SJCRH30 (cell line): ENCODE data around the gene PCIF1. TPM values are rescaled to one million over a fixed set of nuclear protein-coding genes. Genes with fewer than 3 reads are reported as not detected.
"Not testable (repeated sequence)": the region's sequence is repeated elsewhere in the genome, so short reads cannot be mapped to it uniquely, and the experiment has no call there.

ENCODE experiments used
- DNase-seq, 2 experiments: peaks; one replicate each; pipeline ENCODE4 v3.0.0-alpha.2; 2015 to 2020
- H3K27ac ChIP-seq: fragments of 250-450 bp; sonication (Bioruptor Pico); 2 replicates; pipeline ENCODE4 v1.5.1; 2020; ENCODE audit warnings: mild to moderate bottlenecking, moderate library complexity
- H3K27me3 ChIP-seq: fragments of 250-450 bp; sonication (Bioruptor Pico); 2 replicates; pipeline ENCODE4 v1.5.1; 2020; ENCODE audit warnings: mild to moderate bottlenecking, moderate library complexity
- H3K36me3 ChIP-seq: fragments of 250-450 bp; sonication (Bioruptor Pico); 2 replicates; pipeline ENCODE4 v1.5.1; 2020; ENCODE audit warnings: mild to moderate bottlenecking, moderate library complexity
- H3K4me1 ChIP-seq: fragments of 250-450 bp; sonication (Bioruptor Pico); 2 replicates; pipeline ENCODE4 v1.5.1; 2020; ENCODE audit warnings: mild to moderate bottlenecking, moderate library complexity
- H3K4me3 ChIP-seq: fragments of 250-450 bp; sonication (Bioruptor Pico); 2 replicates; pipeline ENCODE4 v1.5.1; 2020; ENCODE audit warnings: mild to moderate bottlenecking, moderate library complexity
- H3K9me3 ChIP-seq: fragments of 250-450 bp; sonication (Bioruptor Pico); replicated peaks from 2 replicates; pipeline ENCODE4 v1.5.1; 2020; ENCODE audit warnings: mild to moderate bottlenecking, moderate library complexity
- total RNA-seq: library from RNA; depleted of rRNA; stranded (reverse); fragments of >200 nt; shearing (Covaris generic); gene quantifications from 2 replicates; pipeline ENCODE4 v1.2.3, GENCODE V29; 2014; rRNA removed

Gene PCIF1
- total RNA-seq, 1 experiment from 2014 or later = 21.7 TPM

GRCh38 chr20:45994761-45995493 lies 60.4 kb downstream of the PCIF1 start:
- H3K27ac ChIP-seq = no peak overlapping the region
- no peaks in the 10 kb centered on the region for H3K9me3 ChIP-seq
- no peaks in the 10 kb centered on the region for H3K4me1 ChIP-seq
- no peaks in the 10 kb centered on the region for H3K36me3 ChIP-seq
- peaks cover 23% of the 10 kb centered on the region for H3K27me3 ChIP-seq
- no peak overlapping the region for H3K4me3 ChIP-seq
- no peak for DNase-seq

GRCh38 chr20:45995495-45996097 lies 61.1 kb downstream of the PCIF1 start:
- DNase-seq, H3K27ac ChIP-seq, H3K36me3 ChIP-seq, H3K9me3 ChIP-seq, H3K4me3 ChIP-seq, H3K4me1 ChIP-seq: not testable (repeated sequence)
- peaks cover 28% of the 10 kb centered on the region for H3K27me3 ChIP-seq

- H3K27ac ChIP-seq = no peak overlapping the region
- H3K27me3 ChIP-seq = peaks cover 40% of the 10 kb centered on the region
- no peak for DNase-seq
- no peaks in the 10 kb centered on the region for H3K9me3 ChIP-seq
- no peaks in the 10 kb centered on the region for H3K36me3 ChIP-seq
- H3K4me1 ChIP-seq = no peaks in the 10 kb centered on the region
- no peak overlapping the region for H3K4me3 ChIP-seq
Observed at GRCh38 chr20:45997187-45997586, 62.7 kb downstream of the PCIF1 start.

Other genes with a start within 250 kb of the PCIF1 start
- not detected in 2 replicates for gene WFDC13, start 232.6 kb upstream of the PCIF1 start, total RNA-seq
- gene WFDC10B, start 229.7 kb upstream of the PCIF1 start, total RNA-seq = not detected in 2 replicates
- gene SPINT4, start 212.3 kb upstream of the PCIF1 start, total RNA-seq = not detected in 2 replicates
- 0.12 and 0.73 TPM in 2 replicates for gene WFDC3, start 142.8 kb upstream of the PCIF1 start, total RNA-seq
- gene DNTTIP1, start 142.7 kb upstream of the PCIF1 start, total RNA-seq = 54.8 and 59.1 TPM in 2 replicates
- 612 and 615 TPM in 2 replicates for gene UBE2C, start 122.0 kb upstream of the PCIF1 start, total RNA-seq
- 0.73 and 0.75 TPM in 2 replicates for gene TNNC2, start 107.4 kb upstream of the PCIF1 start, total RNA-seq
- 17.1 and 18.3 TPM in 2 replicates for gene SNX21, start 100.9 kb upstream of the PCIF1 start, total RNA-seq
- 31.0 and 41.0 TPM in 2 replicates for gene ACOT8, start 77.3 kb upstream of the PCIF1 start, total RNA-seq
- gene ZSWIM3, start 77.1 kb upstream of the PCIF1 start, total RNA-seq = 6.2 TPM in 2 replicates
- 20.5 and 23.2 TPM in 2 replicates for gene ZSWIM1, start 53.5 kb upstream of the PCIF1 start, total RNA-seq
- 2.1 and 2.8 TPM in 2 replicates for gene SPATA25, start 47.1 kb upstream of the PCIF1 start, total RNA-seq
- 3.9 and 6.7 TPM in 2 replicates for gene NEURL2, start 43.5 kb upstream of the PCIF1 start, total RNA-seq
- 85.2 and 91.4 TPM in 2 replicates for gene CTSA, start 43.3 kb upstream of the PCIF1 start, total RNA-seq
- 14.5 and 15.6 TPM in 2 replicates for gene PLTP, start 22.5 kb upstream of the PCIF1 start, total RNA-seq
- gene ZNF335, start 37.5 kb downstream of the PCIF1 start, total RNA-seq = 12.5 and 14.2 TPM in 2 replicates
- 0.06 TPM in 1 of 2 replicates, not detected in the other for gene MMP9, start 74.2 kb downstream of the PCIF1 start, total RNA-seq
- gene SLC12A5, start 94.5 kb downstream of the PCIF1 start, total RNA-seq = 3.8 and 8.6 TPM in 2 replicates
- 49.5 and 50.5 TPM in 2 replicates for gene NCOA5, start 155.3 kb downstream of the PCIF1 start, total RNA-seq
- 0.10 and 0.12 TPM in 2 replicates for gene CD40, start 183.6 kb downstream of the PCIF1 start, total RNA-seq